Measurements from ENCODE around the gene ZRANB1.
"Not testable (repeated sequence)": the region's sequence is repeated elsewhere in the genome, so short reads cannot be mapped to it uniquely, and the experiment has no call there.

Gene ZRANB1

GRCh38 chr10:124963866-124964720 is 22.2 kb downstream of the ZRANB1 start:
- no peak for DNase-seq (ENCODE audit: low read depth, low spot score)

- no peak for DNase-seq (ENCODE audit: low read depth, low spot score)
Observed at GRCh38 chr10:124966008-124966407, 24.1 kb downstream of the ZRANB1 start.

GRCh38 chr10:124967255-124967654 is 25.3 kb downstream of the ZRANB1 start:
- no peak for DNase-seq (ENCODE audit: low read depth, low spot score)

GRCh38 chr10:124971276-124971675 is 29.4 kb downstream of the ZRANB1 start:
- no peak for DNase-seq (ENCODE audit: low read depth, low spot score)

GRCh38 chr10:124972637-124973036 is 30.7 kb downstream of the ZRANB1 start:
- no peak for DNase-seq (ENCODE audit: low read depth, low spot score)

- no peak for DNase-seq (ENCODE audit: low read depth, low spot score)
Observed at GRCh38 chr10:124974131-124974530, 32.2 kb downstream of the ZRANB1 start.

- DNase-seq (ENCODE audit: low read depth, low spot score) = no peak
Observed at GRCh38 chr10:124975977-124976514, 34.1 kb downstream of the ZRANB1 start.

GRCh38 chr10:124977161-124977560 is 35.2 kb downstream of the ZRANB1 start:
- no peak for DNase-seq (ENCODE audit: low read depth, low spot score)

GRCh38 chr10:124977648-124978375 is 35.9 kb downstream of the ZRANB1 start:
- DNase-seq (ENCODE audit: low read depth, low spot score) = no peak

- no peak for DNase-seq (ENCODE audit: low read depth, low spot score)
Observed at GRCh38 chr10:124978376-124978725, 36.4 kb downstream of the ZRANB1 start.

GRCh38 chr10:124983321-124983720 is 41.4 kb downstream of the ZRANB1 start:
- DNase-seq (ENCODE audit: low read depth, low spot score) = no peak

- DNase-seq (ENCODE audit: low read depth, low spot score) = no peak
Observed at GRCh38 chr10:124984376-124984775, 42.5 kb downstream of the ZRANB1 start.

- no peak for DNase-seq (ENCODE audit: low read depth, low spot score)
Observed at GRCh38 chr10:124985162-124985561, 43.2 kb downstream of the ZRANB1 start.

GRCh38 chr10:124987788-124988187 is 45.9 kb downstream of the ZRANB1 start:
- DNase-seq (ENCODE audit: low read depth, low spot score) = no peak

- DNase-seq (ENCODE audit: low read depth, low spot score) = not testable (repeated sequence)
Observed at GRCh38 chr10:124988753-124989152, 46.8 kb downstream of the ZRANB1 start.

- DNase-seq (ENCODE audit: low read depth, low spot score) = no peak
Observed at GRCh38 chr10:124989526-124989925, 47.6 kb downstream of the ZRANB1 start.

- no peak for DNase-seq (ENCODE audit: low read depth, low spot score)
Observed at GRCh38 chr10:124990671-124991625, 49.0 kb downstream of the ZRANB1 start.

GRCh38 chr10:124991835-124992234 is 49.9 kb downstream of the ZRANB1 start:
- DNase-seq (ENCODE audit: low read depth, low spot score) = no peak

GRCh38 chr10:124992462-124993344 is 50.8 kb downstream of the ZRANB1 start:
- DNase-seq (ENCODE audit: low read depth, low spot score) = no peak

GRCh38 chr10:124993345-124993708 is 51.4 kb downstream of the ZRANB1 start:
- no peak for DNase-seq (ENCODE audit: low read depth, low spot score)

All from activated naive CD8-positive, alpha-beta T cell treated with anti-CD3 and anti-CD28 coated beads, Interleukin-2, amount 50 U/mL, for 16 hours (primary cell).